Measurements from ENCODE around the gene AMPD3.
A peak's percentile ranks its signal among the peaks of the same experiment; 100 is the strongest.

The AMPD3 gene

GRCh38 chr11:10488934-10489691, 34.0 kb downstream of the AMPD3 start:
- DNase-seq (ENCODE audit: low spot score) = no peak

- no peak for DNase-seq (ENCODE audit: low spot score)
These were observed 35.0 kb downstream of the AMPD3 start for GRCh38 chr11:10490032-10490397.

- DNase-seq (ENCODE audit: low spot score) = peak; percentile 96
These were observed 35.6 kb downstream of the AMPD3 start for GRCh38 chr11:10490398-10491241.

- DNase-seq (ENCODE audit: low spot score) = no peak
These were observed 37.0 kb downstream of the AMPD3 start for GRCh38 chr11:10492084-10492483.

- no peak for DNase-seq (ENCODE audit: low spot score)
These were observed 38.1 kb downstream of the AMPD3 start for GRCh38 chr11:10493041-10493663.

GRCh38 chr11:10494636-10495463, 39.8 kb downstream of the AMPD3 start:
- no peak for DNase-seq (ENCODE audit: low spot score)

GRCh38 chr11:10495464-10495786, 40.4 kb downstream of the AMPD3 start:
- no peak for DNase-seq (ENCODE audit: low spot score)

GRCh38 chr11:10496296-10496936, 41.4 kb downstream of the AMPD3 start:
- DNase-seq (ENCODE audit: low spot score) = no peak

- no peak for DNase-seq (ENCODE audit: low spot score)
These were observed 42.4 kb downstream of the AMPD3 start for GRCh38 chr11:10497371-10498021.

GRCh38 chr11:10498022-10498400, 42.9 kb downstream of the AMPD3 start:
- no peak for DNase-seq (ENCODE audit: low spot score)

- no peak for DNase-seq (ENCODE audit: low spot score)
These were observed 43.6 kb downstream of the AMPD3 start for GRCh38 chr11:10498426-10499250.

- DNase-seq (ENCODE audit: low spot score) = no peak
These were observed 44.4 kb downstream of the AMPD3 start for GRCh38 chr11:10499452-10499851.

GRCh38 chr11:10499874-10500601, 45.0 kb downstream of the AMPD3 start:
- DNase-seq (ENCODE audit: low spot score) = no peak

GRCh38 chr11:10500757-10501684, 46.0 kb downstream of the AMPD3 start:
- no peak for DNase-seq (ENCODE audit: low spot score)

- DNase-seq (ENCODE audit: low spot score) = no peak
These were observed 47.1 kb downstream of the AMPD3 start for GRCh38 chr11:10502065-10502680.

- DNase-seq (ENCODE audit: low spot score) = no peak
These were observed 47.7 kb downstream of the AMPD3 start for GRCh38 chr11:10502770-10503169.

- DNase-seq (ENCODE audit: low spot score) = no peak
These were observed 48.2 kb downstream of the AMPD3 start for GRCh38 chr11:10503221-10503620.
